Stomach (tissue), 4 donors: ENCODE results near the gene GCH1.

ENCODE experiments used
- POLR2AphosphoS5 ChIP-seq, 3 donors: sonication (generic); formaldehyde crosslinking; IDR thresholded peaks; one replicate each; pipeline ENCODE4 v1.6.1; 2016; ENCODE audit warnings: antibody characterized with exemption in 3 of 3
- TF ChIP-seq, protein P1 (sequence below), 7 experiments: fragments of 450-650 bp in 4 of 7; fragments of 200-600 bp in 3 of 7; sonication (generic) in 3 of 7; IDR thresholded peaks; one replicate each; pipeline ENCODE4 v1.5.1; 2016 to 2019; ENCODE audit warnings: antibody characterized with exemption in 7 of 7, control low read depth in 2 of 7, mild to moderate bottlenecking in 1 of 7

GRCh38 chr14:54794159-54794558, 108.5 kb downstream of the GCH1 start:
- TF ChIP-seq, protein P1, sequence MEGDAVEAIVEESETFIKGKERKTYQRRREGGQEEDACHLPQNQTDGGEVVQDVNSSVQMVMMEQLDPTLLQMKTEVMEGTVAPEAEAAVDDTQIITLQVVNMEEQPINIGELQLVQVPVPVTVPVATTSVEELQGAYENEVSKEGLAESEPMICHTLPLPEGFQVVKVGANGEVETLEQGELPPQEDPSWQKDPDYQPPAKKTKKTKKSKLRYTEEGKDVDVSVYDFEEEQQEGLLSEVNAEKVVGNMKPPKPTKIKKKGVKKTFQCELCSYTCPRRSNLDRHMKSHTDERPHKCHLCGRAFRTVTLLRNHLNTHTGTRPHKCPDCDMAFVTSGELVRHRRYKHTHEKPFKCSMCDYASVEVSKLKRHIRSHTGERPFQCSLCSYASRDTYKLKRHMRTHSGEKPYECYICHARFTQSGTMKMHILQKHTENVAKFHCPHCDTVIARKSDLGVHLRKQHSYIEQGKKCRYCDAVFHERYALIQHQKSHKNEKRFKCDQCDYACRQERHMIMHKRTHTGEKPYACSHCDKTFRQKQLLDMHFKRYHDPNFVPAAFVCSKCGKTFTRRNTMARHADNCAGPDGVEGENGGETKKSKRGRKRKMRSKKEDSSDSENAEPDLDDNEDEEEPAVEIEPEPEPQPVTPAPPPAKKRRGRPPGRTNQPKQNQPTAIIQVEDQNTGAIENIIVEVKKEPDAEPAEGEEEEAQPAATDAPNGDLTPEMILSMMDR (IDR thresholded peaks at IDR 0.05), result no peak
- no peak for TF ChIP-seq POLR2AphosphoS5 (IDR thresholded peaks at IDR 0.05)
